Medulla oblongata (tissue), 1 donor: Measurements from ENCODE around the gene RUNX1.

Experiments
- DNase-seq: peaks from one replicate; pipeline ENCODE4 v3.0.0-alpha.2; 2015; ENCODE audit errors: extremely low spot score

The RUNX1 gene

DNA sequence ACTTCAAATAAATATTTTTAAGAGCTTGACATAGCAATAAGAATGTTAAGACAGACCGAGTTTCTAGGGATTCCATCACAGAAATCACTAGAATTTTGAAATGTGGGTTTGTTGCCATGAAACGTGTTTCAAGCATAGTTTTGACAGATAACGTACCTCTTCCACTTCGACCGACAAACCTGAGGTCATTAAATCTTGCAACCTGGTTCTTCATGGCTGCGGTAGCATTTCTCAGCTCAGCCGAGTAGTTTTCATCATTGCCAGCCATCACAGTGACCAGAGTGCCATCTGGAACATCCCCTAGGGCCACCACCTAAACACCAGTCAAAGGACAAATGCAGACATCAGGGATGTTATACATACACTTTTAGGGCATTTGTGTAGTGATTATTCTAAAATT lies 168.7 kb downstream of the RUNX1 start:
- no peak for DNase-seq

DNA sequence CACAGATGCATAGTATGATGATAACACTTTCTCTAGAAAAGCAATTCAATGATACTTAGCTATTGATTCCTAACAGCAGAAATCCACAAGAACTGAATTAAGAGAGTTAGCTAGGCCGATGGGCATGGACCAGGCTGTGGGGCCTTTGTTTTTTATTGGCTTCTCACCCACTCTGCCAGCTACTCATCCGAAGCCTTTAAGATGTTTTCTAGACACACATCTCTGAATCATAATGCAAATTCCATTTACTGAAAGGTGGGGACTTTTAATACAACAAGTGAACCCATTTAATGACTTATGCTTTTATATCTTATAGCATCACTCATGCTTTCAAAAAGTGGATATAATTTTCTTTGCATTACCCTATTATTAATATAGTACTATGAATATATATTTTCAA lies 170.2 kb downstream of the RUNX1 start:
- no peak for DNase-seq

DNA sequence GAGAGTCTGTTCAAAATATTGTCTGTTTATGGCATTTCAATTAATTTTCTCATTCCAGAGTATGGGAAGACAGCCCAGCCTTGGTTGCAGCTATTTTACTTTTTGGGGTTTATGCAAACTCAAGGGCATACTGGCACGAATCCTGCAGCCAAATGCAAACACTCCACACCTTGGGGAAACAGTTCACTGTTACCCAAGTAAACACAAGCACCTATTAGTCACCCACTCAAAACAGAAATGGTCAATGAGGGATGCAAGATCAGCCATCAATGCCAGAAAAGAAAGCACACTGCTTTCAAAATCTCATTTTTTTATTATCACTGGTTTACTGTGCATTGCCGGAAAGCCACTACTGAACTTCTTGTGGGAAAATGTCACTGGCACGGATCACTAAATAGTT lies 170.6 kb downstream of the RUNX1 start:
- DNase-seq = no peak

DNA sequence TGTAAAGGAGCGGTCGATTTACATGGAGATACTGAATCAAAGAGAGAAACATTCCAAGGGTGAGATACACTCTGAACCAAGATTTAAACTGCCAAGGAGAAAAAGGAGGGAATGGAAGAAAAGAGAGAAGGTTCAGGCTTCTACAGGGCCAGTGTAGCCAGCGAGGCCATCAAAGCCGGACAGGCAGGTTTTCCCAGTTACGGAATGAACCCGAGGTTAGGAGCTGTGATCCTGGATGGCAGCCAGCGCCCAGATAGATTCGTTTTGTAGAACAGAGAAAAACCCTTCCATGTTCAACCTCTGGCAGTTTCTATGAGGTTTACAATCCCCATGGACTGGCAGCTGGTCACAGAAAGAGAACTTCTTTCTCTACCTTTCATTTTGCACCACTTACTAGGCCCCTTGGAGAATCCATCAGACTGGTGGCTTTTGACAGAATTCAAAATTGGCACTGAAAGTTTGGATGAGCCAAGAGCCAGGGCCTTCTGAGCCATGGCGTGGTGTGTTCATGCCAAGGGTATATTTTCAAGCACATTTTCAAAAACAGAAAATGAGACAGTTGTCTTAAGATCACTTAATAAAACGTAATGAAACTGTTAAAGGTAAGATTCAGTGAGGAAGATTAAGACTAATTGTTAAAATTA lies 171.5 kb downstream of the RUNX1 start:
- DNase-seq = no peak

DNA sequence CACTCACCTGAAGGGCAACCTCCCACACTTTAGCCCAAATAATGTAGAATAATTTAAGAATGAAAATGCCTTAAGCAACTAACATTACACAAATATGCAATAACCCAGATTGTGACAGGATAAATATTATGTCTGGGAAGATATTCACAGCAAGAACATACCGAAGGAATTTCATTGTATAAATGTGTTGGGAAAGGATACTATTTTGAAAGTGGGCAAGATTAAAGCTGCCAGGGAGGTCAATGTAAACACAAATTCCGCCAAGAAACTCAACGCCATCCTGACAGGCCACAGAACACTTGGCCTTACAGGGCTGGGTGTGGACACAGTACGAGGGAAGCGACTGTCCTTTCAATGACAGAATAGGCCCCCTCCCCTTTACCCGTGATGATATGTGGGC lies 173.3 kb downstream of the RUNX1 start:
- no peak for DNase-seq

DNA sequence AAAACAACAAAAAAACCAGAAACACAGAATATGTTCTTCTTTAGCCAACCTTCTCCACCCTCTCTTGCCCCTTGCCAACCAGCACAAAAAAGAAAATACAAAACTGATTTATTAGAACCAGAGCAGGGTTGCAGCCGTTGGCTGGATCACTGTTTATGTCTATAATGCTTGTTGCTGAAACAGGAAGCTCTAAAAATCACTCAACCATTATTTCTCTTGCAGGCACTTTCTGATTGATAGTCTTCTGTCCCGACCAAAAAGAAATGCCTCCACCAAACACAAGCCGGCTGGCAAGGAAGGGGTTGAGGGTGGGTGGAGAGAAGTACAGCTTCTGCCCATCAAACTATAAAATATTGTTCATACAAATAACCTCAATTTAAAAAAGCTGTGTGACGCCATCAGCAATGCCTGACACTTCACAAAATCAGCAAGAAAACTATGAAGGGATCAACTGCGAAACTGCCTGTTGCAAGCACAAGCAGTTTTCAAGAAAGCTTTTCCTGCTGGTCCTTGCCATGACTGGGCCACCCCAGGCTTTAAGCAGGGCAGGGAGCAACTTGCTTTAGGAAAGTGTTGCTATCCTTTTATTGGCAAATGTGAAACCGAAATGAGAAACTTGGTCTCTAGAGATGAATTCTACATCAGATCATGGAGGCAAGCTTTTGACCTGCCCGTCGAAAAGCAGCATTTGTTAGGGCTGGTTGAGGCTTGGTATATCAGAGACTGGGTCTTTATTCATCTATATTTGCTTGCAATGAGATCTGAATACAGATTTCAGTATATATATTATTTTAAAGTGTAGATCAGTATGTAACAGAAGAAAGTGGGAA lies 174.2 kb downstream of the RUNX1 start:
- no peak for DNase-seq

DNA sequence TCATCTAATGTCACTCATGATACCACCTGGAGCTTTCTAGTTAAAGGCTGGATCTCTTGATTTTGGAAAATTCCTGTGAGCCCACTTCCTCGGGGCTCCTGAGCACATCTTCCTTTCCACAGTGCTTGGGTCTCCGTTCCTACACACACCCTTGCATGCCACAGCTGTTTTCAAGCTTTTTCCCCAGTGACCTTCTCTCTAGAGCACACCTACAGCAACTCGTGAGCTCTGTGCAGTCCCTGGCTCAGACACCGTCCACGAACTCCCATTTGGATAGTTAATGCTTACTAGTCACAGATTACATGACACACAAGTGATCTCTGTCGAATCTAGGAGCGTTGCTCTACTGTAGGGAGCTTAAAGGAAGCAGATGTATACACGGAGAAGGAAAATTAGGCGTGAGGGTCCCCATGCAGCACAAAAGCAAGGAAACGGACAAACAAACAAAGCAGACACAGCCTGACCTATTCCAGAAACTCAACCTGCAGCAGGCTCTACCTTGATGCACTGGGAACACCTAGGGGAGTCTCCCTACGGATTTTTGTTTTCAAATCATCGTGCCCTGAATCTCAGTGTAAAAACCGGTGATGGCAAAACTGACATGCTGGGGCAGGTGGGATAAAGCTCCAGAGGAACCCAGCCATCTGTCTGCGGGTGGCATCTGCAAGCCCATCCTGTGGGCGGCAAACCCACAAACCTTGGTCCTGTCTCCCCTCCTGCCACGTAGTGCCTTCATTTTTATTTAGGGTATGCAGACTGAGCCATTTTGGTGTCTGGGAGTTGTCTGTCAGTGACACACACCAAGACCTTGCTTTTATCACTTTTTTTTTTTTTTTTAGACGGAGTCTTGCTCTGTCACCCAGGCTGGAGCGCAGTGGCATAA lies 177.8 kb downstream of the RUNX1 start:
- no peak for DNase-seq

DNA sequence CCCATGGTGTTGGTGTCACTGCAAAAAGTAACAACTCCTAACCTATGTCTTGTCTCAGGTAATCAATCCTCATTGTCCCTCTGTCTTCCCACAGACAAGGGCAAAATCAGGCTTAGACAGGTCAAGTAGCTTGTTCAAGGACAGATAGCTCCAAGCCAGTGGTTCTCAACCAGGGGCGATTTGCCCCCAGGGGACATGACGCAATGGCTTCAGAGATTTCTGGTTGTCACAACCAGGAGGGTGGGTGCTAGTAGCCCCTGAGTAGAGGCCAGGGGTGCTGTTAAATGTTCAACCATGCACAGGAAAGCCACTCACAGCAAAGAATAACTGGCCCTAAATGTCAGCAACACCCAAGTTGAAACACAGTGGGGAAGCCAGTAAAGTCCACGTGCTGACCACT lies 178.9 kb downstream of the RUNX1 start:
- DNase-seq = no peak

DNA sequence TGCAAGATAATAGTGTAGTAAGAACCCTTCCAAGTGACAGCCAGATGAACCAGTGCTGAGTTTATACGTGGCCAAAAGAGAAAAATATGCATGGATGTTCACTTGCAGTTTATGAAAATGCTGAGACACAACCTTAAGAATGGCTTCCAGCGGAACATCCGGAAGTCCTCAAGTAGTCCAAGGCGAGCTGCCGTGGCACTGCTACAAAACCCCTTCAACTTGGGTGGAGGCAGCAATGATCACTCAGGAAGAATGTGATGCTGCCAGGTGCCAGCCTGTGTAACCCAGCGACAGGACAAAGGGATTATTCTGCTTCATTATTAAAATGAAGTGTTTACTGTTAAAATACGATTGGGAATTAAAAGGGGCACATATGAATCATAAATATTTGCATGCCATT lies 179.6 kb downstream of the RUNX1 start:
- DNase-seq = no peak

DNA sequence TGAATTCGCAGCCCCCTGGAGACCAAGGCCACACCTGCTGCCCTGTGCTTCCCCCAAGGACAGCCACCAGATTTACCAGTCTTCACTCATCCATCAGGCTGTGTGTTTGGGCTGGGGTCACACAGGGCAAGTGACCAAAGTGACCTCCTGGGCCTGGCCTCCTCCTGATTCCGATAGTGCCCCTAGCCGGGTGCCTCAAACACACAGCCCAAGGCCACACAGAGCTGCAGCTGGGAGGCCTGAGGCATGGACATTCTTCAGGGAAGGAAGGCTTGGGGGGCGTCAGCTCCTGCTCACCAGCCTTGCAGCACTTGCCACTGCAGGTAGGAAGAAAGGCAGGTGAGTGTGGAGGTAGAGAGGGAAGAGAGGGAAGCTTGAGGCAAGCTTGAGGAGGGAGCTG lies 181.3 kb downstream of the RUNX1 start:
- DNase-seq = no peak

DNA sequence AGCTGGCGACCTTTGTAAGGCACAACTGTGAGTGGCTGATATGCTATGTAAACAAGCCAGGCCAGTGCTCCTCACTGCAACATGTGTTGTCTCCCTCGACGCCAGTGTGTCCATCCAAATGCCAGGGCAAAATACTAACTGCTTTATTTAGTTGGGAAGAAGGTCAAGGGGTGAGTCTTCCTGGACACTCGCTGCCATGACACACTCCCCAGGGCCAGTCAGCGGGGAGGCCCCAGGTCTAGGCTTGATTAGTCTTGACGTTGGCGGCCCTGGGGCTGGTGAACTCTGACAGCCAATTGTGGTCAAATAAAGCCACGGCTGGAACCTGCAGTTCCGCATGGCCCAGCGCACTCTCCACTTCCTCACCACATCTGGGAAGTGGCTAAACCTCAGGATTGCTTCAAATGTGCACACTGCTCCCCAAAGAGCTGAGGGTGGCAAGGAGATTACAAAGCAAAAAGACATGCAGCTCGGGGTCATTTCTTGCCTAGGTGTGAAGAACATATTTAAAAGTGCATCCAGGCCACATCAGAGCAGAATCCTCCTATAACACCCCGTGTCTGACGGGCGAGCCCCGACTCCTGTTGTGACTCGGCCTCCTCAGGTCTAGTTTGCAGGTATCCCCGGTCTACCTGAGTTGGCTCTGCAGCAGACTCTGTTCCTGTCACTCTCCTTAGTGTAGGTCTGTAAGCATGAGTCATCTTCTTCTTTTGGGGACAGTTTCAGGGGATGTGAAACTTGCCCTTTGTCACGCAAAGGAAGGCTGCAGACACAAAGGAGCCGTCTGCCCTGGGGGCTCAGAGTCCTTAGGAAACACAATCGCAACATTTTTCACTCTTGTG lies 183.5 kb downstream of the RUNX1 start:
- DNase-seq = peak; percentile 57

DNA sequence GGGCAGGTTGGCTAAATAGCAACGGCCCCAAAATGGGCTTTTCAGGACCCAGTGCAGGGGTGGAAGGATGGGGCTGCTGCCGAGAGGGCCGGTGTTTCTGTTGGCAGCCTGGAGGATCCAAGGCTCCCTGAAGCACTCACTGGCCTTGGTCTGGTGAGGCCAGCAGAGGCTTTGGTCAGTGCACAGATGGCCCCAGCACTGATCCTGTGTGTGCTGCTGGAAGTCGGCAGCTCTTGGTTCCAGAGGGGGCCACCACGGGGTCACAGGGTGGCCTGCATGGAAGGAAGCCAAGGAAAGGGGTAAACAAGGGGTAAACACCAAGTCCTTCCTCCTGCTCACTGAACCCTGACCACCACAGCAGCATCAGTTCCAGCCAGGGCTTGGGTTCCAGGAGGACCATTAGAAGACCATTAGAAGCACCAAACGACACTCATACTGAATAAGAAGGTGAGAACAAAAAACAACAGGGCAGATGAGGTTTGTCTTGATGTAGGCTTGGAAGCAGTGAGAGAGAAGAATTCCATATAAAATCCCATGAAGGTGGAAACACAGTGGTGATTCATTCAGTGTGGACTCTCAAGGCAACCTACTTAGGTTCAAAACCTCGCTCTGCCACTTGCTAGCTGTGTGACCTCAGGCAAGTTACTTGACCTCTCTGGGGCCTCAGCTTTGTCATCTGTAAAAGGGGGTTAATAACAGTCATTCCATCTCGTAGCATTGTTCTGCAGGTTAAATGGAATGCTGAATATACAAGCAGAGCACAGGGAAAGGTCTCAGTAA lies 184.5 kb downstream of the RUNX1 start:
- DNase-seq = no peak

DNA sequence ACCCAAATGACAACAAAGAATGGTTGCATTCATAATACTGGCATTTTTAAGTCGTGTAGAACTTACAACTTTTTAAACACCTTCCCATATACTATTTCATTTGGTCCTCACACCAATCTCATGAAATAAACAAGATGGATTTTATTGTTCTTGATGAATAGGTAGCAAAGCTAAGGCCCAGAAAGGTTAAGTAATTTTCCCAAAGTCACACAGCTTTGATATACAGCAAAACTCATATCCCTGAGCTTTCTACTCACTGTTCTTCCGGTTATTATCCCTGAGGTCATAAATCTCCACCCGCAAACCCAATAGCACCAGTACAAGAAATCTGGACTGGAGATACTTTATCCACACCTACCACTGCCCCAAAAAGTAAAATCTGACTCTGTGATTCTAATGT lies 186.2 kb downstream of the RUNX1 start:
- DNase-seq = no peak

DNA sequence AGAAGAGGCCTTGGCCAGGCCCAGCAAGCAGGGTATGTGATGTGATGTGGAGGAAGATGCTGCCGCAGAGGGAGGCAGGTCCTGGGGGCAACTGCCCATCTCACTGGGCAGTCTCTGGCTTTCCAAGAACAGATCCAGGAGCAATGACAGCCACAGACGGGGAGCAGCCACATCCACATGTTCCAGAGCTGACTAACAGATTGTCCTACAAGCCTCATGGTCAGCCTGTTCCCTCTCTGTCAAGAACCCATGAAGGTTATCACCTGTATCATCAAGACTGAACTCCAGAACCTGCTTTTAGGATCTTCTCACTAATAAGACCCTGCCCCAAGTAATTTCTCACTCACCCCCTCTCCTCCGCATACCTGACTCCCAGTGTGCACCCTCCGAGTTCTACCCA lies 187.8 kb downstream of the RUNX1 start:
- no peak for DNase-seq

DNA sequence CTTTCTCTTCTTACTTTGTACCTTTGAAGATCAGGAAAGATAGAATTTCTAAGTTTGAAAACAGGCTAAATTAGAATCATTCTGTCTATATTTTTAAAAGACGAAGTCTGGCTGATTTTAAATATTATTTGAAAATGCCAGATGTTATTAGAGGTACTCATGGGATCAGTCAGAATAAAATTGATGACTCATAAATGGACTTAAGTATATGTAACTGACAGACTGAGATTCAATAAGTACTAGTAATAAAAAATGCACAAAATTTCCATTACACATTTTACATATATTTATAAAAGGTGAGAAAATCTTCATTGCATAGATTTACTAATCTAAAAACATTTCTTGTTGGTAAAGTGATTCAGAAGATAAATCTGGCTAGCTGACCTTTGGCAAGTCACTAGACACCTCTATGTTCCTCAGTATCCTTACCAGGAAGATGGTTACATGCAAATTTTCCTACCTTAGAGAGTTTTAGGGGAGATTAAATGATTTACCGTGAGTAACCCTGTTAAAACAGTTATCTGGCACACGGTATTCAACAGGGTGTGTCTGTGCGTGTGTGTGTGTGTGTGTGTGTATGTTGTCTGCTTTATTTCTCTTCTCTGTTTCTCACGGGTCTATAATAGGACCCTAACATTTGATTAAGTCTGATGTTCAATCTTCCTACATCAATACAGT lies 189.0 kb downstream of the RUNX1 start:
- no peak for DNase-seq

DNA sequence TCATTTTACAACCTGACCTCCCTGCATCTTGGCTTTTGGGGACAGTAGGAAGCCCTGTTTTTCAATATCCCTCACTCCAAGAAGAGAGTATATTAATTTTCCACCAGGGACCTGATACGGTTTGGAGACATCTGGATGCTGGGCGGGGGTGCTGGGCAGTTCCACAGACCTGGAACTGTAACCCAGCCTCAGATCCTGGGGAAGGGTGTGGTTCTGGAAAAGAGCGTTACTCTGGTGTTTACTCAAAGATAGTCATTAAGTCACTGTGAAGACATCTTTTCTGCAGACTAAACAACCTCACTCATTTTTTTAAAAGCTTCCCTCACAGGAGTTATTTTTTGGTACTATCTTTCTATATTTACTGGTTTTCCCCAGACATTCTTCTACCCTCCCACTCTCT lies 190.5 kb downstream of the RUNX1 start:
- DNase-seq = no peak

DNA sequence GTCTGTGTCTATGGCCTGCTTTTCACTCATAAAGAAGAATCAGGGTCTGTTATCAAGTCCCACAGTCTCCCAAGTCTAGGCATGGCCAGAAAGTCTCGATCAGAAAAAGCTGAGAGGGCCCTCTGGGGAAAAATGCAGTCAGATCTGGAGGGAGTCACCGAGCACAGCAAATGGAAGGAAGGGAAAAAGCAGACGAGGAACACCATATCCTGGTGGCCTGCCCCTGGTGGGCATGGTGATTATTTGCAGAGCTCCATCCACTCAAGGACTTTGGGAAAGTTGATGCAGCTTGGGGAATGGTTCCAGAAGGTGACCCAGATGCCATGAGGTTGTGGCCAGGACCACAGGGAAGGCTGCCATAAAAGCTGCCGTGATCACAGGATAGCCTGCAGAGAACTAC lies 191.2 kb downstream of the RUNX1 start:
- DNase-seq = no peak

DNA sequence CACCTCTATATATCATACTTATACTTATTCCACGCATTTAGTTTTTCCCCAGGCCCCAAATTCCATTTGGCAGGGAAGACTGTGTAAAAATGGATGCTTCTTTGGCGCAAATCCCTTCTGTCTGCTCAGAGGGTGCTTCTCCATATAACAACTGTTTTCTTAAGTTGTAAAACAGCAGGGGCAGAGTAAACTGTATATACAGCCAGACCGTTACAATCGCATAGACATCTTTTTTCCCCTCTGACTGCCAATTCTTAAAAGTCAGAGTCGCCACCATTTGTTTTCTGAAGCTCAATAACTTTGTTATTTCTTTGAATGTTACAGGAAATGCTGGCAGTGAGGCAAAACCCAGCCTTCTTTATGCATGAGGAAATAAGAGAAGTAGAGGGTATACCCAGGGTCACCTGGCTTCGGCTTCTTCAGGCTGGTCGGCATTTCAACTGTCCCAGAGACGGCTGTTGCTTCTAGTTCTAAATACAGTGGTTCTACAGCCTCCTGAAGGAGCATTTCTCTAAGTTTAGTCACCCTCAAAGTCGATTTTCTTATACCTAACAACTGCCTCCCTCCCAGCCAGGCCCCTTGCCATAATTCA lies 191.9 kb downstream of the RUNX1 start:
- DNase-seq = no peak

DNA sequence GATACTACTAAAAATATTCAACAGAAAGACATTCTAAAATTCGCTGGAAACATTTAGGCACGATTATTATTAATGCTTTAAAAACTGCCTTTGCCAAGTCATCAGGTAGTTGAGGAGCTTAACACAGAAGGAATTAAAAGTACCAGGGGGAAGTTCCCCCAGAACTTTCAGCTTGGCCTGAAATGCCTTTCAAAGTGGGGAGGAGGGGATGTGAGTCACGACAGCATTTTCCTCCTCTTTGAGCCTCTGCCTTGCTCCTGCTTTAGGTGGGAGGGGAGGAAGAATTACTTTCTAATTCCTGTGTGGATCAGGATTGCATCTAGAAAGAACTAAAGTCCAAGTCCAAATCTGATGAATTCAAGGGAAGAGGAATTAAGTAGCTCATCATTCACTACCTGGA lies 196.7 kb downstream of the RUNX1 start:
- DNase-seq = no peak

DNA sequence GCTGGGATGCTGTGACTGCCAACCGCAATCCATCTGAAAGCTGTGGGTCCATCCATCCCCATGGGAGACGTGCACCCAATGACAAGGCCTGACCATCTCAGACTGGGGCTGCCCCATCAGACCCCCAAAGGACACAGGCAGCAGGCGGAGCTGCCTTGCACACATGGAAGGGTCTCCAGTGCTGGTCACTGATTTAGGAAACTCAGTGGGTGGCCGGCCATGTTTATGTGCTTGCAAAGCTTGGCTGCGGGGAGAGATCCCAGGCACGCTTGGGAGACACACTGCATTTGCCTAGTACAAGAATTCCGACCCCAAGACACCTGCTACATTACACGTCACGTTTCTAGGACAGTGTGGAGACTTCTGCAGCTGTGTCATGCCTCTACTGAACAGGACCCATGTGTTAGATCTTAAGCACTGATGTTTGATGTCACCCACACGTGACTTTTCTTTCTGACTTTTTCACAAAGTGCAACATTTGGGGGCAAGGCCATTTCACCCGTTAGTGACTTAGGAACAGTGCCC lies 198.9 kb downstream of the RUNX1 start:
- no peak for DNase-seq
